H1 (cell line): Measurements from ENCODE around the gene HS3ST6. TPM values are rescaled to one million over a fixed set of nuclear protein-coding genes. Genes with fewer than 3 reads are reported as not detected.

ENCODE experiments used
- CTCF ChIA-PET: fragments of 300-600 bp; sonication (Branson Sonifier 250); formaldehyde crosslinking; loops from one replicate; lab custom pipeline; 2021; ENCODE audit not compliant: partially characterized antibody; lab: Charles Lee
- POLR2A ChIA-PET: fragments of 300-600 bp; sonication (Branson Sonifier 250); formaldehyde crosslinking; loops from one replicate; lab custom pipeline; 2021; ENCODE audit warnings: inconsistent platforms; ENCODE audit not compliant: partially characterized antibody; lab: Charles Lee
- DNase-seq, 2 experiments: peaks; one replicate each; pipeline versions ENCODE4 v3.0.0 to v3.0.0-alpha.2; 2010 to 2022; ENCODE audit warnings: low spot score in 2 of 2, low read depth in 1 of 2, mixed read lengths in 1 of 2
- FAIRE-seq: peaks from 2 replicates; lab custom pipeline; 2011; peaks lifted over from hg19 to GRCh38; lab: Jason Lieb, UNC
- H2AFZ ChIP-seq: 2 replicates; pipeline ENCODE4 v1.8.1; 2012; ENCODE audit warnings: low read length, inconsistent platforms
- H2AK5ac ChIP-seq: 2 replicates; pipeline ENCODE4 v1.6.1; 2013; ENCODE audit warnings: low read depth, low read length
- H2BK120ac ChIP-seq: replicated peaks from 2 replicates; pipeline ENCODE3; 2013; ENCODE audit warnings: low read depth, low read length, inconsistent platforms
- H2BK12ac ChIP-seq: 2 replicates; pipeline ENCODE4 v1.6.1; 2013; ENCODE audit warnings: low read depth, low read length
- H2BK15ac ChIP-seq: 2 replicates; pipeline ENCODE4 v1.6.1; 2013; ENCODE audit warnings: low read length
- H2BK20ac ChIP-seq: 2 replicates; pipeline ENCODE4 v1.6.1; 2013; ENCODE audit warnings: low read length
- H2BK5ac ChIP-seq: 2 replicates; pipeline ENCODE4 v1.6.1; 2013; ENCODE audit warnings: low read depth, low read length
- H3K14ac ChIP-seq: 2 replicates; pipeline ENCODE4 v1.6.1; 2013; ENCODE audit warnings: inconsistent platforms; ENCODE audit not compliant: insufficient read length
- H3K18ac ChIP-seq: 2 replicates; pipeline ENCODE4 v1.6.1; 2013; ENCODE audit warnings: low read length; ENCODE audit errors: extremely low read depth
- H3K23ac ChIP-seq: 2 replicates; pipeline ENCODE4 v1.6.1; 2013; ENCODE audit warnings: inconsistent platforms; ENCODE audit not compliant: insufficient read length
- H3K23me2 ChIP-seq: 2 replicates; pipeline ENCODE4 v1.6.1; 2013; ENCODE audit warnings: low read depth, low read length
- H3K27ac ChIP-seq: 2 replicates; pipeline ENCODE4 v1.6.1; 2011; ENCODE audit warnings: low read depth, low read length, inconsistent platforms
- H3K27me3 ChIP-seq, 4 experiments: replicated peaks in 1 of 4; 1 replicate in 1 of 4; 2 replicates in 3 of 4; pipeline versions ENCODE4 v1.6.1 to v1.8.1; 2011 to 2013; ENCODE audit warnings: low read length in 3 of 4, mild to moderate bottlenecking in 3 of 4, inconsistent platforms in 2 of 4, mixed read lengths in 2 of 4, moderate library complexity in 1 of 4; ENCODE audit not compliant: control insufficient read depth in 3 of 4, insufficient read depth in 3 of 4; ENCODE audit errors: extremely low read depth in 1 of 4
- H3K36me3 ChIP-seq, 4 experiments: 2 replicates each; pipeline versions ENCODE4 v1.6.1 to v1.8.1; 2011 to 2013; ENCODE audit warnings: mild to moderate bottlenecking in 4 of 4, low read length in 3 of 4, moderate library complexity in 2 of 4, control low read depth in 1 of 4, inconsistent platforms in 1 of 4; ENCODE audit not compliant: insufficient read depth in 4 of 4, control insufficient read depth in 2 of 4
- H3K4ac ChIP-seq: replicated peaks from 2 replicates; pipeline ENCODE3; 2013; ENCODE audit warnings: low read length, low read depth, mixed read lengths, inconsistent platforms; ENCODE audit not compliant: insufficient read length
- H3K4me1 ChIP-seq, 4 experiments: replicated peaks in 1 of 4; 1 replicate in 1 of 4; 2 replicates in 3 of 4; pipeline versions ENCODE4 v1.6.1 to v1.8.1; 2011 to 2013; ENCODE audit warnings: low read length in 3 of 4, inconsistent platforms in 2 of 4, mixed read lengths in 1 of 4; ENCODE audit not compliant: insufficient read depth in 4 of 4, control insufficient read depth in 3 of 4
- H3K4me2 ChIP-seq, 2 experiments: 2 replicates each; pipeline versions ENCODE4 v1.6.1 to v1.8.1; 2011 to 2013; ENCODE audit warnings: low read depth in 2 of 2, low read length in 2 of 2, control low read depth in 1 of 2, inconsistent platforms in 1 of 2, mild to moderate bottlenecking in 1 of 2; ENCODE audit not compliant: insufficient read depth in 1 of 2
- H3K4me3 ChIP-seq, 4 experiments: fragments of 200-600, 300-600 bp in 1 of 4; sonication (generic), shearing (Covaris generic), sonication (Bioruptor Twin) in 1 of 4; 2 replicates each; pipeline versions ENCODE4 v1.5.1 to v1.8.1; 2011 to 2016; ENCODE audit warnings: low read length in 4 of 4, low read depth in 3 of 4, control low read depth in 2 of 4, inconsistent platforms in 2 of 4, mild to moderate bottlenecking in 2 of 4, mixed read lengths in 1 of 4, moderate library complexity in 1 of 4; ENCODE audit not compliant: insufficient read depth in 2 of 4; ENCODE audit errors: extremely low read depth in 1 of 4
- H3K56ac ChIP-seq: replicated peaks from 2 replicates; pipeline ENCODE3; 2013; ENCODE audit warnings: low read depth, mild to moderate bottlenecking, mixed read lengths, low read length, inconsistent platforms; ENCODE audit not compliant: insufficient read length
- H3K79me1 ChIP-seq: 2 replicates; pipeline ENCODE4 v1.6.1; 2013; ENCODE audit warnings: low read depth, low read length, control low read depth
- H3K79me2 ChIP-seq, 2 experiments: 2 replicates each; pipeline versions ENCODE4 v1.6.1 to v1.8.1; 2012 to 2013; ENCODE audit warnings: low read length in 2 of 2, mild to moderate bottlenecking in 2 of 2, inconsistent platforms in 1 of 2; ENCODE audit not compliant: insufficient read depth in 2 of 2, control insufficient read depth in 1 of 2
- H3K9ac ChIP-seq, 4 experiments: replicated peaks in 1 of 4; 1 replicate in 1 of 4; 2 replicates in 3 of 4; pipeline versions ENCODE4 v1.6.1 to v1.8.1; 2011 to 2013; ENCODE audit warnings: low read depth in 3 of 4, low read length in 3 of 4, control low read depth in 2 of 4, mild to moderate bottlenecking in 2 of 4, moderate library complexity in 2 of 4, inconsistent platforms in 1 of 4; ENCODE audit errors: extremely low read depth in 1 of 4
- H3K9me3 ChIP-seq, 2 experiments: 2 replicates each; pipeline versions ENCODE4 v1.6.1 to v1.8.1; 2012 to 2013; ENCODE audit warnings: mild to moderate bottlenecking in 2 of 2, moderate library complexity in 2 of 2, control low read depth in 1 of 2, inconsistent platforms in 1 of 2, low read depth in 1 of 2, low read length in 1 of 2, mixed read lengths in 1 of 2; ENCODE audit not compliant: insufficient read depth in 2 of 2
- H4K20me1 ChIP-seq, 2 experiments: replicated peaks in 1 of 2; 2 replicates each; pipeline versions ENCODE3 to v1.8.1; 2011 to 2013; ENCODE audit warnings: inconsistent platforms in 2 of 2, low read length in 2 of 2, mild to moderate bottlenecking in 1 of 2; ENCODE audit not compliant: insufficient read depth in 2 of 2, control insufficient read depth in 1 of 2
- H4K5ac ChIP-seq: 2 replicates; pipeline ENCODE4 v1.6.1; 2013; ENCODE audit warnings: low read length, low read depth, mixed read lengths, inconsistent platforms; ENCODE audit not compliant: insufficient read length
- H4K8ac ChIP-seq: 2 replicates; pipeline ENCODE4 v1.8.0; 2013; ENCODE audit warnings: mild to moderate bottlenecking, moderate library complexity, low read length, inconsistent platforms; ENCODE audit not compliant: insufficient read depth; ENCODE audit errors: extremely low read depth
- H4K91ac ChIP-seq: replicated peaks from 2 replicates; pipeline ENCODE3; 2013; ENCODE audit warnings: low read length, mixed read lengths, inconsistent platforms; ENCODE audit not compliant: insufficient read length
- EZH2 ChIP-seq: fragments of 200-600 bp; sonication (generic); IDR thresholded peaks from 2 replicates; pipeline ENCODE4 v1.7.1; 2012; ENCODE audit warnings: low read depth, mild to moderate bottlenecking, moderate library complexity, low read length, inconsistent platforms; ENCODE audit not compliant: severe bottlenecking
- FOSL1 ChIP-seq: IDR thresholded peaks from 2 replicates; pipeline ENCODE4 v1.6.1; 2011; ENCODE audit warnings: mild to moderate bottlenecking, low read depth, low read length, moderate library complexity; ENCODE audit not compliant: insufficient read depth
- KDM1A ChIP-seq: fragments of 200-600, 300-600 bp; sonication (generic); IDR thresholded peaks from 2 replicates; pipeline ENCODE4 v1.7.1; 2016; ENCODE audit warnings: mild to moderate bottlenecking, low read length, borderline replicate concordance
- SAP30 ChIP-seq: fragments of 300-600 bp; sonication (generic); IDR thresholded peaks from 2 replicates; pipeline ENCODE4 v1.7.1; 2012; ENCODE audit warnings: low read length, moderate library complexity, mild to moderate bottlenecking, inconsistent platforms; ENCODE audit not compliant: insufficient read depth, insufficient replicate concordance
- SIX5 ChIP-seq: IDR thresholded peaks from 2 replicates; pipeline ENCODE4 v1.6.1; 2011; ENCODE audit warnings: mild to moderate bottlenecking, low read depth, low read length
- SP1 ChIP-seq: IDR thresholded peaks from 2 replicates; pipeline ENCODE4 v1.6.1; 2011; ENCODE audit warnings: low read depth, low read length
- WGBS, 2 experiments: shearing (Covaris generic) in 1 of 2; methylation state at CpG; one replicate each; pipeline versions ENCODE4 v1.1.6 to v1.1.7; 2013 to 2015; ENCODE audit warnings: low lambda C conversion rate in 2 of 2, mixed read lengths in 2 of 2, inconsistent platforms in 1 of 2, low coverage in 1 of 2, missing lambda C conversion rate in 1 of 2; ENCODE audit not compliant: insufficient replicate concordance in 2 of 2, insufficient coverage in 1 of 2, insufficient read length in 1 of 2; ENCODE audit errors: extremely low coverage in 1 of 2, missing lambda C conversion rate in 1 of 2; 5-methylcytosine and 5-hydroxymethylcytosine counted together
- polyA plus RNA-seq, 7 experiments: library from polyadenylated mRNA; depleted of rRNA in 3 of 7; stranded (reverse) in 5 of 7; unstranded in 2 of 7; fragments of >200 nt in 5 of 7; fragments of 200-250 nt in 2 of 7; gene quantifications; 1 replicate in 5 of 7; 2 replicates in 1 of 7; 4 replicates in 1 of 7; pipeline versions ENCODE4 v1.2.1 to v1.2.3, GENCODE V29; 2011 to 2013; ENCODE audit warnings: missing spikeins in 2 of 7, mixed read lengths in 2 of 7
- total RNA-seq: library from RNA; stranded (reverse); fragmentation: NEBNext Ultra II Directional; extraction: Animal tissue kit (Norgen Biotek cat#: 25700); gene quantifications from 2 replicates; pipeline ENCODE4 v1.2.1, GENCODE V29; 2021

The HS3ST6 gene
- total and polyA plus RNA-seq, 2 of the 8 experiments (the other 6 are each of a cell fraction or from before 2014, with no cell fraction given) = 0.36 to 0.39 TPM

DNA sequence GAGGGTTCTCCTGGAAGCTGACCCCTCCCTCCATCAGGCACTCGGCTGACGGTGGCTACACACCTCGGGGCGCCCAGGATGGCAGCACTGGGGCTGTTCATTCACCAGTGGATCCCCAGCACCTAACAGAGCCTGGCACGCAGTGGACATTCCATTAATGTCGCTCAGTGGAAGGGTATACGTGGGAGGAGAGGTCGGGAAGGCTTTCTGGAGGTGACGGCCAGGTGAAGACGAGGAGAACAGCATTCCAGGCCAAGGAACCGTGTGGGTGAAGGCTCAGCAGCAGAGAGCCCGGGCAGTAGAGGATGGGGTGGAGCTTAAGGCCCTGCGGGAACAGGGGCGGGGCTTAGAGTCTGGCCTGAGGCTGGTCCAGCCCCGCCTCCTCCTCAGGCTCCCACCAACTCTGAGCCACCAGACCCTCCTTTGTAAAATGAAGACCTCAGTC lies 2.5 kb upstream of the HS3ST6 start:
- FAIRE-seq = peak; percentile 82
- POLR2A ChIA-PET = interaction anchor here (1.0 to 1.8 kb wide), 6 partner anchors 12 to 234 kb away, joined by 3 to 8 read pairs (median 3); partner anchors contain the start of gene RPS2

More for the DNA sequence above, 2.5 kb upstream of the HS3ST6 start:
- Histone ChIP-seq H3K4me2 (peak overlapping the region; percentile 56 to 57), H2BK5ac (0 out of 2 replicates have a peak overlapping the region, but pooled peaks have one; percentile 26), H2BK120ac (no peak overlapping the region), H3K36me3 (peaks cover 0 to 7% (median 0%) of the 10 kb centered on the region in 4 experiments; a peak in 1 of 8 replicates), H2AK5ac (no peak overlapping the region), H2BK20ac (0 out of 2 replicates have a peak overlapping the region, but pooled peaks have one; percentile 4), H3K23ac (no peak overlapping the region), H3K56ac (no peak overlapping the region), H3K4me3 (peak overlapping the region in 1 of 4 experiments; percentile 20; a peak in 1 of 8 replicates), H3K4ac (no peak overlapping the region), H4K5ac (no peak overlapping the region), H4K20me1 (peaks cover 4 to 9% of the 10 kb centered on the region in 2 experiments), H3K4me1 (peaks cover 4 to 38% (median 23%) of the 10 kb centered on the region in 4 experiments), H2BK15ac (peak overlapping the region; percentile 98; the same call in 1 of the 2 replicates), H2BK12ac (peak overlapping the region; percentile 30; the same call in 1 of the 2 replicates), H3K9me3 (no peaks in the 10 kb centered on the region)
- CTCF ChIA-PET = interaction anchor here (0.7 to 2.2 kb wide), 7 partner anchors 8 to 97 kb away, joined by 3 to 9 read pairs (median 4); no protein-coding TSS in a partner anchor
- WGBS, 2 experiments = 15% methylated on average over 15 of the region's 15 CpGs; no CpG with 5 or more reads in 1 of the 2 experiments
- peak; percentile 67; the same call in 1 of the 2 replicates for TF ChIP-seq KDM1A
- TF ChIP-seq SIX5 = no peak
- TF ChIP-seq FOSL1 = 0 out of 2 replicates have a peak, but pooled peaks have one; percentile 72
- no peak for TF ChIP-seq SAP30
- TF ChIP-seq SP1 = peak; percentile 38; the same call in 1 of the 2 replicates
- TF ChIP-seq EZH2 = peak; percentile 17
- TF ChIP-seq, all 59 proteins: peak for 4
- no peaks in the 10 kb centered on the region for H3K79me1 ChIP-seq
- no peak overlapping the region for H2AFZ ChIP-seq
- H3K27me3 ChIP-seq = peaks cover 39 to 84% (median 68%) of the 10 kb centered on the region in 4 experiments
- no peak overlapping the region for H4K8ac ChIP-seq
- H3K79me2 ChIP-seq = no peaks in the 10 kb centered on the region
- H3K23me2 ChIP-seq = peaks cover 9% of the 10 kb centered on the region; the same call in 1 of the 2 replicates
- no peak overlapping the region for H3K18ac ChIP-seq
- peak in 1 of 2 experiments; percentile 78 for DNase-seq
- H3K9ac ChIP-seq = no peak overlapping the region
- no peak overlapping the region for H4K91ac ChIP-seq
- no peak overlapping the region for H3K14ac ChIP-seq
- H3K27ac ChIP-seq = no peak overlapping the region
